ENCODE measurements around the gene NCOR1.

The NCOR1 gene

GRCh38 chr17:16033729-16034349 is 181.5 kb downstream of the NCOR1 start:
- H3K27ac ChIP-seq (ENCODE audit: low read length) = no peak overlapping the region
- H3K4me2 ChIP-seq (ENCODE audit: low read depth, low read length) = no peak overlapping the region
- peaks cover 15% of the 10 kb centered on the region for H3K4me1 ChIP-seq (ENCODE audit: low read length)
- H3K9ac ChIP-seq (ENCODE audit: low read length) = no peak overlapping the region
- no peak overlapping the region for H2AFZ ChIP-seq (ENCODE audit: low read length)
- H3K27me3 ChIP-seq (replicated peaks; ENCODE audit: insufficient read depth, low read length) = no peaks in the 10 kb centered on the region
- no peaks in the 10 kb centered on the region for H3K79me2 ChIP-seq (ENCODE audit: low read length)
- peaks cover 5% of the 10 kb centered on the region for H3F3A ChIP-seq (ENCODE audit: insufficient read depth, low read length)
- H4K20me1 ChIP-seq (ENCODE audit: insufficient read depth, low read length) = no peaks in the 10 kb centered on the region; the same call in 1 of the 2 replicates
- H3K9me3 ChIP-seq (replicated peaks; ENCODE audit: insufficient read depth, low read length) = no peaks in the 10 kb centered on the region
- no peak overlapping the region for H3K4me3 ChIP-seq (ENCODE audit: low read length)
- H3K9me2 ChIP-seq (replicated peaks; ENCODE audit: insufficient read depth, low read length) = no peaks in the 10 kb centered on the region
- no peak for DNase-seq
- peaks cover 3% of the 10 kb centered on the region; the same call in 1 of the 2 replicates for H3K36me3 ChIP-seq (replicated peaks; ENCODE audit: insufficient read depth, low read length)
- TF ChIP-seq, protein P1, sequence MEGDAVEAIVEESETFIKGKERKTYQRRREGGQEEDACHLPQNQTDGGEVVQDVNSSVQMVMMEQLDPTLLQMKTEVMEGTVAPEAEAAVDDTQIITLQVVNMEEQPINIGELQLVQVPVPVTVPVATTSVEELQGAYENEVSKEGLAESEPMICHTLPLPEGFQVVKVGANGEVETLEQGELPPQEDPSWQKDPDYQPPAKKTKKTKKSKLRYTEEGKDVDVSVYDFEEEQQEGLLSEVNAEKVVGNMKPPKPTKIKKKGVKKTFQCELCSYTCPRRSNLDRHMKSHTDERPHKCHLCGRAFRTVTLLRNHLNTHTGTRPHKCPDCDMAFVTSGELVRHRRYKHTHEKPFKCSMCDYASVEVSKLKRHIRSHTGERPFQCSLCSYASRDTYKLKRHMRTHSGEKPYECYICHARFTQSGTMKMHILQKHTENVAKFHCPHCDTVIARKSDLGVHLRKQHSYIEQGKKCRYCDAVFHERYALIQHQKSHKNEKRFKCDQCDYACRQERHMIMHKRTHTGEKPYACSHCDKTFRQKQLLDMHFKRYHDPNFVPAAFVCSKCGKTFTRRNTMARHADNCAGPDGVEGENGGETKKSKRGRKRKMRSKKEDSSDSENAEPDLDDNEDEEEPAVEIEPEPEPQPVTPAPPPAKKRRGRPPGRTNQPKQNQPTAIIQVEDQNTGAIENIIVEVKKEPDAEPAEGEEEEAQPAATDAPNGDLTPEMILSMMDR (IDR thresholded peaks at IDR 0.05; ENCODE audit: low read length) = no peak
- TF ChIP-seq EZH2phosphoT487 (IDR thresholded peaks at IDR 0.05; ENCODE audit: low read length) = no peak
- no peak for TF ChIP-seq EZH2 (optimal IDR thresholded peaks at IDR 0.05; ENCODE audit: low read depth, low read length)

DNA sequence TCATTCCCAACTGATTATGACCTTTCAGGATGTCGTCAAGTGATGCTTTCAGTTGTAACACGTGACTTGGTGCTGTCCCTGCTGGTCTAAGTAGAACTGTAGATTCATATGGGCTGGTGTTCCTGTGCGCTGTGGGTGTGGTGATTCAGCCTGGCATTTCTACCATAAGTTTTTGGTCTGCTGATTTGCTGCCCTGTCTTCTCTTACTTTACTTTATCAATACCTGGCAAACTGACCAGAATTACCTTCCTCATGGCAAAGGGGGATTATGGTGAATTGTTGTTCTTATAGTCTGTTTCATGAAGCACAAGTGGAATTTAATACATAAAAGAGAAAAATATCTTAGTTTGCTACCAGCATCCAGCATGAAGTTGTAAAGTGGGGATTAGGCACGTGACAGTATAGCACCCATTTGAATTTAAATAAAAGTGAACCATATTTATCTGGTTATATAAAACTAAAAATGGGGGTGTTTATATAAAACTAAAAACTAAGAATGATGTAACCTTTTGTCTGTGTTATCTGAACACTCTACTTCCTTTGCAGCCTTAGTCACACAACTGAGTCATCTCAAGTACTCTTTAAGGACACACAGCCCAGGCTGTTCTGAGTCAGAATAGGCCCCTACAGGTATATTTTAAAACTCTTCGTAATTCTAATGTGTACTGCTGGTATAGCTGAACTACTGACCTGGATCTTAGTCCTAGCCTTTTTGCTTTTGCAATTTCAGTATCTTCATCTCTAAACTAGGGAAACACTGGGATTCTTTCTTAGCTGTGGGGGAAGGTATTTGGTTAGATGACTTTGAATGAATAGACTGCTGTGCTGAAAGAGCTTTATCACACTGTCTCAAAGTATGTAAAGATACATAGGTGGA is 187.4 kb downstream of the NCOR1 start:
- Histone ChIP-seq H3K4me2 (ENCODE audit: low read depth, low read length) (no peak overlapping the region), H3K9me2 (replicated peaks; ENCODE audit: insufficient read depth, low read length) (no peaks in the 10 kb centered on the region), H3K27me3 (replicated peaks; ENCODE audit: insufficient read depth, low read length) (no peaks in the 10 kb centered on the region), H3K9me3 (replicated peaks; ENCODE audit: insufficient read depth, low read length) (no peaks in the 10 kb centered on the region), H3K9ac (ENCODE audit: low read length) (no peak overlapping the region), H4K20me1 (ENCODE audit: insufficient read depth, low read length) (no peaks in the 10 kb centered on the region), H3K4me3 (ENCODE audit: low read length) (no peak overlapping the region), H3F3A (ENCODE audit: insufficient read depth, low read length) (no peaks in the 10 kb centered on the region), H3K36me3 (replicated peaks; ENCODE audit: insufficient read depth, low read length) (peaks cover 21% of the 10 kb centered on the region; the same call in 1 of the 2 replicates), H3K4me1 (ENCODE audit: low read length) (no peaks in the 10 kb centered on the region), H2AFZ (ENCODE audit: low read length) (no peak overlapping the region), H3K27ac (ENCODE audit: low read length) (no peak overlapping the region), H3K79me2 (ENCODE audit: low read length) (0 out of 2 replicates have a peak, but pooled peaks cover 3% of the 10 kb centered on the region)
- TF ChIP-seq, protein P1 (IDR thresholded peaks at IDR 0.05; ENCODE audit: low read length) = no peak
- no peak for TF ChIP-seq EZH2phosphoT487 (IDR thresholded peaks at IDR 0.05; ENCODE audit: low read length)
- no peak for DNase-seq

DNA sequence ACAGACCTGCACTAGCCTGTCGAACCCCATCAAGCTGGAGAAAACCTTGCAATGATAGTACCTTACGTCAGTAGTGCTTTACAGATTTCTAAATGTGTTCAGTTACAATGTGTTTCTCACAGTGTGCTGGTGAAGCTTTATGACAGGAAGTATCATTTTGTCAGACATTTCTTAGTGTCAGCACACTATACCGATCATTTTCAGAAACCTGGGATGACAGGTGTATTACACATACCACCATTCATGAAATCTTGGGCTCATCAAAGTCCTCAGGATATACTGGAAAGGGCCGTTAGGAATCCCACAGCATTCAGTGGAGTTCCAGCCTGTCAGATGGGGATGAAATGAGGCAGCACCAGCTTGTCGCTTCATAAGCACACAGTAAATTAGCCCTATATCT is 188.4 kb downstream of the NCOR1 start:
- Histone ChIP-seq H3K36me3 (replicated peaks; ENCODE audit: insufficient read depth, low read length) (peaks cover 21% of the 10 kb centered on the region; the same call in 1 of the 2 replicates), H3K9me2 (replicated peaks; ENCODE audit: insufficient read depth, low read length) (no peaks in the 10 kb centered on the region), H3K4me2 (ENCODE audit: low read depth, low read length) (no peak overlapping the region), H3K79me2 (ENCODE audit: low read length) (peaks cover 9% of the 10 kb centered on the region), H3F3A (ENCODE audit: insufficient read depth, low read length) (no peaks in the 10 kb centered on the region), H3K4me1 (ENCODE audit: low read length) (no peaks in the 10 kb centered on the region), H4K20me1 (ENCODE audit: insufficient read depth, low read length) (no peaks in the 10 kb centered on the region), H3K27me3 (replicated peaks; ENCODE audit: insufficient read depth, low read length) (no peaks in the 10 kb centered on the region), H3K27ac (ENCODE audit: low read length) (no peak overlapping the region), H2AFZ (ENCODE audit: low read length) (no peak overlapping the region), H3K9me3 (replicated peaks; ENCODE audit: insufficient read depth, low read length) (no peaks in the 10 kb centered on the region), H3K9ac (ENCODE audit: low read length) (no peak overlapping the region), H3K4me3 (ENCODE audit: low read length) (no peak overlapping the region)
- no peak for DNase-seq
- TF ChIP-seq EZH2phosphoT487 (IDR thresholded peaks at IDR 0.05; ENCODE audit: low read length) = no peak
- TF ChIP-seq, protein P1 (IDR thresholded peaks at IDR 0.05; ENCODE audit: low read length) = no peak
- no peak for TF ChIP-seq EZH2 (optimal IDR thresholded peaks at IDR 0.05; ENCODE audit: low read depth, low read length)
